DMS114 treated with DMSO at 0.1 percent for 48 hours (cell line): ENCODE measurements around the gene TAPBP.

Experiments
- DNase-seq: peaks from one replicate; lab custom pipeline; 2025; ENCODE audit not compliant: unreplicated experiment; lab: John Stamatoyannopoulos, UW

Gene TAPBP

DNA sequence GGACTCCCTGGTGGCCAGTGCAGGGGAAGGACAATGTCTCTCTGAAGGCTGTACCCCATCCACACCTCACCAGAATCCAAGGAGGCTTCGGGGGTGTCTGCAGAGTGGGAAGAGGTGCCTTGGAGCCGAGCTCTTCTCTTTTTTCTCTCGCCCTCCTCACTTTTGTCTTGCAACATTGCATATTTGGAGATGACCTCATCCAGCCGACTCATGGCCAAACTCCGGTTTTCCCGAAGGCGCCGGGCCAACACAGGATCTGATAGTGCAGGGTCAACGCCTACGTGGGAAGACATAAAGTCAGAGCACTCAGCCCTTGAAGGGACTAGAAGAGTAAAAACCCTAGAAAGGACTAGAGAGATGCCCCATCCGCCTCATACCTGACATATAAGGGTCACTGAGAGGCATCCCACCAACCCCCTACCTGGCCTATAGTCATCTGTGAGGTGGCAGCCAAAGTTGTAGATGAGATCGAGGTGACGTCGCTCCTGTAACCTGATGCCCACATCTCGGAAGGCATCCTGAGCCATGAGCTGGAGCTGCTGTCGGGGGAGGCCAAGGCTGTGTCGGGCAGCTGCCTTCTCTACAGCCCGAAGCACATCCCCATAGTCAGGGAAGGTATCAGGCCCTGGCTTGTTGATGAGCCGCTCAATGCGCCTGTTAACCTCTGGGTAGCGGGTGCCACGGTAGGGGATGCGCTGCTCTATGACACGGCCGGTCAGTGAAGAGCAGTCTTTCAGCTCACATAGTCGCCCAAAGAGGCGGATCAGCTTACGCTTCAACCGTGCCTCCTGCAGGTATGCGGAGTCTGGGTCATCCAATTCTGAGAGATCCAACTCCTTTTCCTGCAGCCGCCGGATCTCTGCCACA, 6.7 kb upstream of the TAPBP start:
- DNase-seq = no peak

DNA sequence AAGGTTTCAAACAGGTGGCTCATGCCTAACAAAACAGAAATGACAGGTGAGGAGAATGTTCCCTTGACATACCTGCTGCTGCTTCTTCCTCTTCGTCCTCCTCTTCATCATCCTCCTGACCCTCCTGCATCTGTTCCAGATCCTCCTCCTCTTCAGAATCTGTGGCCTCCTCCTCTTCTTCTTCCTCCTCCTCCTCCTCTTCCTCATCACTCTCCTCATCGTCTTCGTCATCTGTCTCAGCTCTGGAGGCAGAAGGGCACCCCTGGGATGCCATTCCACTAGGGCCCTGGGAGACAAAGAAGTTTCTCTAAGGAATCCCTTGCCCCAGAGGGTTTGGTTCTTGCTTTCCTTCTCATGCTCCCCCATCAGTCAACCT, 6.0 kb upstream of the TAPBP start:
- no peak for DNase-seq

DNA sequence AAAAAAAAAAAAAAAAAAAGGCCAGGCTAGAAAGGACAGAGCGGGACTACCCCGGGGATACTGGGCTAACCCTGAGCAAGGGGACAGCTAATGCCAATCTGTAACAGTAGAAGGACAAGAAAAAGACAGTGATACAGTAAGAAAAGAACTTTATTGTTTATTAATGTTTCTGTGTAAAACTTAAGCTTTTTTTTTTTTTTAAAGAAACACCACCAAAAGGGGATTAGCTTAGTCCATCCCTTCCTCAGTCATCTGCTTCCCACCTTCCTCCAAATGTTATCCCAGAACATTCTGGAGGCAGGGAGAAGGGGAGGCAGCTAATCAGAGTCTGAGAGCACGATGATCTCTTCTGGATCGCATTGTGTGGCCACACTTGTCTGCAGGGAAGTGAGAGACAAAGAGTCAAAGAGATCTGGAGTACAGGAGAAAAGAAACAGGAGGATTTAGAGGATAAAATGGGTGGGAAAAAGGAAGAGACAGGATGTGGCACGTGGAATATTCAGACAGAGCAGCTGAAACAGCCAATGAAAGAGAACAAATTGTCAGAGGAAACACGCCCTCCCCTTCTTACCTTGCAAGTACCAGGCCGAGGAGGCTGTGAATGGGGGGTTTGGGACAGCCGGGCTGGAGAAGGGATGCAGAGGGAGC, 4.7 kb upstream of the TAPBP start:
- no peak for DNase-seq

DNA sequence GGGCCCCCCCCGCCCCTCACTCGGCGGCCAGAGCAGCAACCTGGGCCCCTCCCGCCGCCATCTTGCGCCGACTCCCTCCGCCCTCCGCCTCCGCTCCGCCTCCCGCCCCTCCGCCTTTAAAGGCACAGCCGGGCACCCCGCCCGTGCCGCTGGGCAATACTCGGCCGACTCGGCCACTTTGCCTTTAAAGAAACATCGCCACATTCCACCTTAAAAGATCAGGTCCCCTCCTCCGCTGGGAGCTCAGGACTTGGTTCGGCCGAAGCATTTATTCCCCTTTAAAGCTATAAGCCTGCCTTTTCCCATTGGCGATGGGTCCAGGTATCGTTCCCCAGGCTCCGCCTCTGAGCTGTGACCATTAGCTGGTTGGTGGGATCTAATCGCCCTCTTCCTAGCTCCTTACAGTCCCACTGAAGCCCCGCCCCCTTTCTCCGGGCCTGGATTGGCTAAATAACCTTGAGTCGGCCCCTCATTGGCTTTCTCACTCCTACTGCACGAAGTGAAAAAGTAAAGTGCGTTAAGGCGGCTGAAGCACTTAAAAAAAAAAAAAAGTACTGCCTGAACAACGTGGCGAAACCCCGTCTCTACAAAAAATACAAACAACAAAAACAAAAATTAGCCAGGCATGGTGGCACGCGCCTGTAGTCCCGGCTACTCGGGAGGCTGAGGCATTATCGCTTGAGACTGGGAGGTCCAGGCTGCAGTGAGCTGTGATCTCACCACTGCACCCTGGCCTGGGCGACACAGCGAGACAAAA, 4.0 kb upstream of the TAPBP start, which contains the start of gene ZBTB22:
Gene ZBTB22 (minus strand): TSS at position 76 of the 757 bp plus-strand sequence. CDS start 828 bp downstream, outside the sequence.
- peak; percentile 99 for DNase-seq

DNA sequence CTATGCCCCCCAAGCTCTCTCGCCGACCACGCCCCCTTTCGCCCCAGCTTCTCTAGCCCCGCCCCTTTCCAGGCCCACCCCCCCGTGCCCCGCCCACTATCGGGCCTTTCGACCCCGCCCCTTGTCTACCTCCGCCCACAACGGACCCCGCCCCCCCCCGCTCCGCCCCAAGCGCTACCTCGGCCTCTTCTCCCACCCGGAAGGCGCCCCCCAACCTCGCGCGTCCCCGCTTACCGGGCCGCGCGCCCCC, 3.5 kb upstream of the TAPBP start:
- DNase-seq = no peak

DNA sequence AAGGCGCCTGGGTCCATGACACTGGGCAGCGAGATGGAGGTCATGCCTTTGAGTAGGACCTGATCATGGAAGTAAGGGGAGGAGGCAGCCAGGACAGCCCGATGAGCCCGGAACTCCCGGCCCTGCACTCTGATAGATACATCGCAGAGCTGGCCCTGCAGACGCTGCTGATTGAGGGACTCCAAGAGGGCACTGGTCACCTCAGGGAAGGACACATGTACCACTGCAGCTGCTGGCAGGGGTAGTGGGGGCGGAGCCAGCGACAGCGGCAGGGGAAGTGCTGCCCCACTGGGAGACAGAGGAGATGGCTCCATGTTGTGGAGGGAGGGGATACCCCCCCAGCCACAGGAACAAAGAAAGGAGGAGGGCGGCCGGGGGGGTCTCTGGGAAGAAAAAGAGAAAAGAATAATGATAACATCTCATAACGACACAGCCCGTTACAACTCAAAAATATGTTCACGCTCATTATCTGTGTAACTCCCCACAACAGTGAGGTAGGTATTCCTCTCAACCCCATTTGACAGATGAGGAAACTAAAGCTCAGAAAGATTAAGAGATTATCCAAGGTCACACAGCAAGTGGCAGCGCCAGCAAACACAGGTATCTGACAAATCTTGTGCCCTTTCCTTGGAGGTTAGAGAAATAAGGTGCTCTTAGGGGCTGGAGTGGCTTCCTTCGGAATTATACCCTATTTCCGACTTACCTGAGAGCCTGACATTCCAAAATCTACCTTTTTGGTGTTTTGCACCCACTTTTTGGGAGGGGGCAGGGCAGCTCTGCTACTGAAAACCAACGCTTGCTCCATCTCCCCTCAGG, 2.9 kb upstream of the TAPBP start:
- no peak for DNase-seq

DNA sequence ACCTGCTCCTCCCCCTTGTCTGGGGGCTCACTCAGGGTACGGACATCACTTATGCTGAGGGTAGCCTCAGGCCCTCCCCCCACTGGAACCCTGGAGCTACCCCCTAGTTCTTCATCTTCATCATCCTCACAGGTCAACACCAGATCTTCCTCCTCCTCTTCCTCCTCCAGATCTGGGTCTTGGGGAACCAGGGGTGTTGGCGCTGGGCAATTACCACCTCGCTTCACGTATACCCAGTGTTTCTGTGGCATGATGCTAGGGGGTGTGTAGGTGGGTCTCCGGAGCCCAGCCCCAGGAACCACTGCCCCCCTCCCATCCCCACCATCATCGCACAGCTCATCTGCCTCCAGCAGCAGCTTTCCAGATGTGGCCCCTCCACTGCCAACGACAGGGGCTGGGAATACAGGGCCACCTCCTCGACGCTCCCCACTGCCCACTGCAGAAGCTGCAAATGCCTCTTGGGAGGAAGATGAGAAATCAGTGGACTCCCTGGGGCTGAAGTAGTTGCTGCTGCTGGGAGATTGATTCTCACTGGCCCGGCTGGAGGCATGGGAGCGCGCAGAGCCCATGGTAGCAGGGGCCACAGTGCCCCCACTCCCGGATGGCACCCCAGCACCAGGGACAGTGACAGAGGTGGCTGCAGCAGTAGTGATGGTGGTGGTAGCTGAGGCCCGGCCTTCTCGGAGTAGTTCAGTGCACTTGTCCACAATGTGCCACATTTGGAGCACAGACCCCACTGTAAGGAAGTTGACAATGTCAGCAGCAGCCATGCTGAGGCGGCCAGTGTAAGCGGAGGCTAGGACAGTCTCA, 2.1 kb upstream of the TAPBP start:
- DNase-seq = no peak

DNA sequence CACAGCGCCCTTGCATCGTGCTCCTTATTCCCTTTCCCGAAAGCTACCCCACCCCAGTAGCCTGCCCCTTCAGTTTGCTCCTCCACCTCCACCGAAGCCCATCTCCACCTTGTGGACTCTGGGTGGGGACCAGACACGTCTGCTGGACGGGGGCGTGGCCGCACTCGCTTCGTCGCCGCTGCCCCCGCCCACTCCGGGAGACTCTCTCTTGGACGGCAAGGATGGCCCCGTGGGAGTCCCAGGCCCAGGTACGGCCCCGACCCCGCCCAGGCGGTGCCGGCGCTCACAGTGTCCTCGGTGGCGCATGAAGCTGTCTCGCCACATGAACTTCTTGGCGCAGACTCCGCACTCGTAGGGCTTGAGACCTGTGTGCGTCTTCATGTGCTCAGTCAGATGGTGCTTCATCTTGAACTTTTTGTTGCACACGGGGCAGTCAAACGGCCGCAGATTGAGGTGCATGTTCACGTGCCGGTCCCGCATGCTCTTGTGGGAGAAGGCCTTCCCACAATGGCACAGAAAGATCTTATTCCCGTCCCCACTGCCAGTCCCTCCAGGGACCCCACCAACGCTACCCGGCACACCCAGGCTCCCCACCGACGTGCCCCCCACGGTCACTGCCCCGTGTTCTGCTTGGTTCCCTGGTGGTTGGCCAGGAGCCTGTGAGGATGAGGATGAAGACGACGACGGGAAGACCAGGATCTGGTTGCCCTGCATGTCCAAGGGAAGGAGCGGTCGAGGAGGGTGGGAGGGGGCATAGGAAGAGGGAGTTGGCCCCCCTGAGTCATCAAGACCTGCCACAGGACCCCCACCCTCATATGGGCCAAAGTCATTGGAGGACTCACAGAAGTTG, 1.3 kb upstream of the TAPBP start:
- DNase-seq = peak; percentile 43

DNA sequence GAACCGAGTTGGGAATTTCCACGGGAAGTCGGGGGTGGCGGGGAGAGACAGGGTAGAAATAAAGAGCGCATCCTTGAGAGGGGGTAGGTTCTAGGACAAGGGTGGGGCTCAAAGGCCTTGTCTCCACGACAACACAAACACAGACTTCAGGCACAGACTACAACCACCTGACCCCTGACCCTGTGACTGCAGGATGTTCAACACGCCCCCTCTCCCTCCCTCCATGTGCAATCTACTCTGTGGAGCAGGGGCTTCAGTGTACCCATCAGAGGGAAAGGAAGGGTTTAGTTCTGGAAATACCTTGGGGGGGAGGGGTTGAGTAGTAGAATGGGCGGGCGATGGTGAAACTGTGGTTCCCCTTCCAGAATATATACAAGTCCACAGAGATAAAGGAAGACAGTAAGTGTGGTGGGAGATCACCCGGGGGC, 651 bp upstream of the TAPBP start:
- DNase-seq = peak; percentile 43

DNA sequence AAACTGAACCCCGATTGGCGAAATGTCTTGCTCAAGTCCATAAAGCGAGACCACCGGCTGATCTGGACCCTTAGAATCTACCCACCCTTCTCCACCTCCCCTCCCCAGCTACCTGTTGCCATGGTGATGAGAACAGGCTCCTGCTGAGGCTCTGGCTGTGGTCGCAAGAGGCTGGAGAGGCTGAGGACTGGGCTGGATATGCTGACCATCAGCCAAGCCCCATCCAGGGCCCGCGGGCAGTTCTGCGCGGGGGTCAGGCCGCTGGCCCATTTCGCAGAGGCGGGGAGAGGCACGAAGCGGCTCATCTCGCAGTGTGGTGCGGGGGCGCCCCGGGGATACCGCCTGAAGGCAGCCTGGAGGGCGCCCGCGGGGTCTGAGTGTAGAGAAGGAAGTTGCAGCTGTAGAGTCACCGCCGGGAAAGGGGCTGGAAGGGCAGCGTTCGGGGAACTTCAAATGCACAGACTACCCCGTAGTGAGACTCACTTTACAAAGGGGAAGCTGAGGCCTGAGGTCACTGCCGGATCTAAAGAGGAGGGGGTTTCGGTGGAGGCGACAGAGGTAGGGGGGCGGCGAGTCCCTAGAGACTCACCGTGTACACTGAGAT, 671 bp downstream of the TAPBP start:
- no peak for DNase-seq

DNA sequence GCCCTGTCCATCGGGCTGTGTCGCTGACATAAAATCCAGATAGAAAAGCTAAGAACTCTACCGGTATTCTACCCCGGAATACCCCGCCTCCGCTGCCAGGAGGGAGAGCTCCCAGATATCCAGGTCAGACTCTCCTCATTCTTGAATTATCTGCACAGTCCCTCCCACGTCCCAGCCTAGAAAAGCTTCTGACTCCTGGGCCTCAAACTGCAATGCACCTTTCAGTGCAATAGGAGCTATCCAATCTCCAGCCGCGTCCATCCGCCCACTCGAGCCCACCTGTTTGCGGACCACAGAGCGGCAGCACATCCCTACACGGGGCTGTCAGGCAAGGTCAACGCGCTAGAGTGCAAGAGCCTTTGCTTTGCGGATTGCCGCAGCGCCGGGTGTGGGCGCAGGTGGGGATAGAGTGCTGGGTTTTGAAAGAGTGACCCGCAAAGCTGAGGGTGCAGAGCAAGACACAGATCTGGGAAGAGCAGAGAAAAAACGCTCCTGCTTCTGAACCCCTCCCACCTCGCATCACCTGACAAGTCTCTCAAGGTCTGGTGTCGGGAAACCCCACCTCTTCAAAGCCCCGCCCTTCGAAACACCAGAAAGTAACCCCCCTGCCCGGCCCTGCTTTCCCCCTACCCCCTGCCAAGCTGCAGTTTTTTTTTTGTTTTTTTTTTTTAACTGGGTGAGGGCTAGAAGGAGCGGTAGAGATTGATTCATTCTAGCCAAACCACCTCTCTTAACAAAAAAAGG, 1.3 kb downstream of the TAPBP start:
- DNase-seq = peak; percentile 78

DNA sequence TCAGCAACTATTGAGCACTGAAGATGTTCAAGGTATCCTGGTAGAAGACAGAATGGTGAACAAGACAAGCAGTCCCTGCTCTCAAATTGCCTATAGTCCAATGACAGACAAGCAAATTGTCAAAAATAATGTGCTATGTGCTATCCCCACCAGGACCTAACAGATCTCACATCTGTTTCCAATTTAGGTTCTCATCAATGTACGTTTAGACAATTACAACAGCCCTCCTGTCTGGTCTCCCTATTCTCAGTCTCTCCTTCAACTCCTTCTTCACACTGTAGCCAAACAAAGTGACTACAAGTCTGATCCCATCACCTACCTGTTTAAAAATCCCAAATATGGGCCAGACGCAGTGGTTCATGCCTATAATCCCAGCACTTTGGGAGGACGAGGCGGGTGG, 7.5 kb downstream of the TAPBP start:
- no peak for DNase-seq

DNA sequence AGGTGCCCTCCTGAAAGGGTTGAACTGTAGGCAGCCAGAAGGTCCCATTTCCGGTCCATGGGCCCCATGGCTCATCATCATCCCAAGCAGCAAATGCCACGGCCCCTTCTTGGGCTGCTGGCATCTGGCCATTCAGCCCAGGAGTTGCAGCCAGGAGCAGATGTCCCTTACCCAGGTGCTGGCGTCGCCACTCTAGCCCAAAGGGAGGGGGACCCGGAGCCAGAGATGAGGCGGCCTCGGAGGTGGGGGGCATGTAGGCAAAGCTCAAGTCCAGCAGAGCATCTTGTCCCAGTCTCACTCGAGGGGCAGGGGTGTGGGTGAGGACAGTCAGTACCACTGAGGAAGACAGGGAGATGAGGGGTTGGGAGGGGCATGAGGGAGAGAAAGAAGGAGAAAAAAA, 8.8 kb downstream of the TAPBP start:
- DNase-seq = no peak

DNA sequence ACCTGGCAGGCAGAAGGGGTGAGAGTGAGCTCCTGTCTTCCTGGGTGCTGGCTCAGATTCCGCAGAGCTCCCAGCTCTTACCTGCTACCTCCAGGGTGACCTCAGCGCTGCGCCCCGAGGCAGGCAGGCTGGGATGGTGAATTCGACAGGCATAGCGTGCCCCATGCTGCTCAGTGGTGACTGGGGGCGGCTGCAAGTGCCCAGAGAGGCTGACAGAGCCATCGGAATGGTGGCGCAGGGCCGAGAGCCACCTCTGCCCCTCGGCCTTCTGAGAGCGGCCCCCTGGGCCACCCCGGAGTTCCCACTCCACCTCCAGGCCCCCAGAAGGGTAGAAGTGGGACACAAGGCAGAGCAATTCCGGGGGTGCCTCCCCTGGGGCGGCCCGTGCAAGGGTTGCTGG, 9.7 kb downstream of the TAPBP start:
- DNase-seq = no peak

DNA sequence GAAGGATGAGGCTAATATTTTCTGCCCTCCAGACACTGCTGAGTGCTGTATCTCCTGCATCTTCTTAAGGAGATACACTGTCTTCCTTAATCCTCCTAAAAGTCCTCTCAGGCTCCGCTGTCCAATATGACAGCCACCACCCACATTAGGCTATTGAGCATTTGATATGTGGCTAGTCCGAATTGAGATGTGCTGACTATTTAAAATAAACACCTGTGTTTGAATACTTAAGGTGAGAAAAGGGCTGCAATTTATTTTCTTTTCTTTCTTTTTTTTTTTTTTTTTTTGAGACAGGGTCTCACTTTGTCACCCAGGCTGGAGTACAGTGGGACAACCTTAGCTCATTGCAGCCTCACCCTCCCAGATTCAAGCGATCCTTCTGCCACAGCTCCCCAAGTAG, 12.0 kb downstream of the TAPBP start:
- DNase-seq = no peak

DNA sequence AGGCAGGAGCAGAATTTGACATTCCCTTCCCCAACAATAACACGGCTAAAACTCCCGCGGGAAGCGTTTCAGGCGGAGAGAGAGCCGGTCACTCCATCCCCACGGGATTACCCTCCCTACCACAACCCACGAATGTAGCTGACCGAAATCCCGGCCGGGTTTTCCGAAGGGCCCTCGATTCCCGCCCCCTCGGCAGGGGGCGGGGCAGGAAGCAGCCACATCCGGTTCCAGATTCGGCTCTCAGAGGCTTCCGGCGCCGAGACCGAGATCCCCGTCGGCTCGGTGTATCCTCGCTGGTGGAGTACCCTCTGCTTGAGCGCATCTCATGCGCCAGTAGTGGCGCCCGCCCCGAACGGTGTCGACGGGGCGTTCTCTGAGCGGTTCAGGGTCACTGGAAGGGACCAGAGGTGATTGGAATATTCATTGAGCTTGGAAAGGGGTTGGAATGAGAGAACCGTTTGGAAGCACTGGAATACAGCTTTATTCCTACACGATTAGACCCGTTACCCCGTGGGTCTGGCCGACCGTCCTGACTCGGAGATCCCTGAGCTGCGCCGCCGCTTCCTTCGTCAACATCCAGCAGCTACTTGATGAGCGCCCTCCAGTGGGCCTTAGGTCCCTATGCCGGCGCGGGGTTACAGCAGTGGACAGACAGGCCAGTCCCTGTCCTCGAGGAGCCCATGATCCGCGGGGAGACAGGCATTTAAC, 14.5 kb downstream of the TAPBP start:
- peak; percentile 93 for DNase-seq

DNA sequence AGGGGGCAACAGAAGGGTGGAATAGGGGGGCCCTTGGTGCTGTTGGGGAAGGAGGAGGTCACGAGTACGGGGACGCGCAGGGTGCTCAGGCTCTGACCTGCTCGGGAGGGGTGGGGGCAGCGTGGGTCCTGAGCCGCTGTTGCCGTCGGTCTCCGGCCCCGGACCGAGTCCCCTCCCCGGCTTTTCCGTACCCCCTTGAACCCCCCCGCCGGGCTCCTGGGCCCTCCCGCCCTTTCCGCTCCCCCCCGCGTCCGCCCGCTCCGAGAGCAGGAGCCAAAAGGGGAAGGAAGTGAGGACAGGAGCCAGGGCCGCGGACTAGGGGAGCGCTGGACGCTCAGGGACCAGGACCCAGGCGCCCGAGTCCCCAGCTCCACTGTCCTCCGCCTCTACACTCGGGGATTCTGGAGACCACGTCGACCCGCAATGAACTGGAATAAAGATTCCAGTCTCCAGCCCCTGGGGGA, 15.1 kb downstream of the TAPBP start, which contains the start of gene RGL2:
Gene RGL2 (minus strand): TSS at position 170 of the 464 bp plus-strand sequence. CDS start 332 bp downstream, outside the sequence.
- no peak for DNase-seq
